Uterus (tissue), 2 donors: ENCODE data around the gene EHF.

Source experiments
- POLR2A ChIP-seq, 2 donors: fragments of 450-650 bp; IDR thresholded peaks; one replicate each; pipeline ENCODE4 v1.6.1; 2016; ENCODE audit warnings: antibody characterized with exemption in 2 of 2, mild to moderate bottlenecking in 1 of 2, moderate library complexity in 1 of 2
- TF ChIP-seq, protein P1 (sequence below), 4 experiments: fragments of 200-600 bp in 2 of 4; fragments of 450-650 bp in 2 of 4; sonication (generic) in 2 of 4; IDR thresholded peaks; one replicate each; pipeline ENCODE4 v1.5.1; 2016 to 2019; ENCODE audit warnings: antibody characterized with exemption in 4 of 4, mild to moderate bottlenecking in 2 of 4, moderate library complexity in 1 of 4

- TF ChIP-seq POLR2A (IDR thresholded peaks at IDR 0.05), result no peak
- TF ChIP-seq, protein P1, sequence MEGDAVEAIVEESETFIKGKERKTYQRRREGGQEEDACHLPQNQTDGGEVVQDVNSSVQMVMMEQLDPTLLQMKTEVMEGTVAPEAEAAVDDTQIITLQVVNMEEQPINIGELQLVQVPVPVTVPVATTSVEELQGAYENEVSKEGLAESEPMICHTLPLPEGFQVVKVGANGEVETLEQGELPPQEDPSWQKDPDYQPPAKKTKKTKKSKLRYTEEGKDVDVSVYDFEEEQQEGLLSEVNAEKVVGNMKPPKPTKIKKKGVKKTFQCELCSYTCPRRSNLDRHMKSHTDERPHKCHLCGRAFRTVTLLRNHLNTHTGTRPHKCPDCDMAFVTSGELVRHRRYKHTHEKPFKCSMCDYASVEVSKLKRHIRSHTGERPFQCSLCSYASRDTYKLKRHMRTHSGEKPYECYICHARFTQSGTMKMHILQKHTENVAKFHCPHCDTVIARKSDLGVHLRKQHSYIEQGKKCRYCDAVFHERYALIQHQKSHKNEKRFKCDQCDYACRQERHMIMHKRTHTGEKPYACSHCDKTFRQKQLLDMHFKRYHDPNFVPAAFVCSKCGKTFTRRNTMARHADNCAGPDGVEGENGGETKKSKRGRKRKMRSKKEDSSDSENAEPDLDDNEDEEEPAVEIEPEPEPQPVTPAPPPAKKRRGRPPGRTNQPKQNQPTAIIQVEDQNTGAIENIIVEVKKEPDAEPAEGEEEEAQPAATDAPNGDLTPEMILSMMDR (IDR thresholded peaks at IDR 0.05), result no peak
Measured at GRCh38 chr11:34618406-34618805, 2.5 kb upstream of the EHF start.
